CD14-positive monocyte (primary cell): ENCODE results near the gene NRG3. TPM values are rescaled to one million over a fixed set of nuclear protein-coding genes. Genes with fewer than 3 reads are reported as not detected.

Experiments
- DNase-seq, 3 donors: peaks; one replicate each; pipeline ENCODE4 v3.0.0-alpha.2; 2011 to 2022
- H2AFZ ChIP-seq: 2 replicates; pipeline ENCODE4 v1.6.0; 2012; ENCODE audit warnings: mild to moderate bottlenecking, low read depth, low read length, inconsistent platforms; ENCODE audit not compliant: insufficient read depth, poor library complexity, severe bottlenecking
- H3K27ac ChIP-seq, 2 donors: 1 replicate in 1 of 2; 2 replicates in 1 of 2; pipeline ENCODE4 v1.5.1; 2012 to 2013; ENCODE audit warnings: low read length in 2 of 2, control low read depth in 1 of 2, inconsistent platforms in 1 of 2, low read depth in 1 of 2, mild to moderate bottlenecking in 1 of 2
- H3K27me3 ChIP-seq, 2 donors: one replicate each; pipeline versions ENCODE4 v1.6.0 to v1.6.1; 2011 to 2013; ENCODE audit warnings: low read length in 2 of 2; ENCODE audit not compliant: control insufficient read depth in 2 of 2, insufficient read depth in 2 of 2
- H3K36me3 ChIP-seq, 2 donors: replicated peaks in 1 of 2; 1 replicate in 1 of 2; 2 replicates in 1 of 2; pipeline versions ENCODE4 v1.5.1 to v1.6.1; 2012 to 2013; ENCODE audit warnings: low read length in 2 of 2, control low read depth in 1 of 2, inconsistent platforms in 1 of 2, mild to moderate bottlenecking in 1 of 2; ENCODE audit not compliant: insufficient read depth in 2 of 2, control insufficient read depth in 1 of 2
- H3K4me1 ChIP-seq, 2 donors: 1 replicate in 1 of 2; 2 replicates in 1 of 2; pipeline versions ENCODE4 v1.5.1 to v1.6.1; 2012 to 2013; ENCODE audit warnings: low read length in 2 of 2, control low read depth in 1 of 2, inconsistent platforms in 1 of 2, mild to moderate bottlenecking in 1 of 2, moderate library complexity in 1 of 2; ENCODE audit not compliant: insufficient read depth in 2 of 2, control insufficient read depth in 1 of 2
- H3K4me2 ChIP-seq: replicated peaks from 2 replicates; pipeline ENCODE3; 2012; ENCODE audit warnings: low read length, moderate library complexity, mild to moderate bottlenecking; ENCODE audit not compliant: poor library complexity, severe bottlenecking; ENCODE audit errors: extremely low read depth
- H3K4me3 ChIP-seq, 3 experiments: fragments of 200-600 bp in 1 of 3; sonication (generic) in 1 of 3; replicated peaks in 1 of 3; 1 replicate in 2 of 3; 2 replicates in 1 of 3; pipeline ENCODE4 v1.5.1; 2011 to 2013; ENCODE audit warnings: low read length in 3 of 3, mild to moderate bottlenecking in 3 of 3, control low read depth in 2 of 3, low read depth in 2 of 3, inconsistent platforms in 1 of 3, moderate library complexity in 1 of 3
- H3K79me2 ChIP-seq: 2 replicates; pipeline ENCODE4 v1.6.0; 2012; ENCODE audit warnings: mild to moderate bottlenecking, control low read depth, inconsistent platforms, low read length, moderate library complexity; ENCODE audit not compliant: insufficient read depth
- H3K9ac ChIP-seq: 2 replicates; pipeline ENCODE4 v1.6.0; 2017; ENCODE audit warnings: low read length, mild to moderate bottlenecking; ENCODE audit not compliant: insufficient read depth, poor library complexity, severe bottlenecking
- H3K9me3 ChIP-seq, 2 donors: replicated peaks in 1 of 2; 1 replicate in 1 of 2; 2 replicates in 1 of 2; pipeline versions ENCODE4 v1.5.1 to v1.6.1; 2012 to 2013; ENCODE audit warnings: low read length in 2 of 2, control low read depth in 1 of 2; ENCODE audit not compliant: control insufficient read depth in 1 of 2, insufficient read depth in 1 of 2
- H4K20me1 ChIP-seq: 2 replicates; pipeline ENCODE4 v1.6.0; 2012; ENCODE audit warnings: mild to moderate bottlenecking, low read length, control low read depth, moderate library complexity; ENCODE audit not compliant: insufficient read depth
- H3K27ac Mint-ChIP-seq, 7 donors: one replicate each; pipeline ENCODE4 v1.8.0; 2020; ENCODE audit warnings: mild to moderate bottlenecking in 7 of 7, mixed read lengths in 7 of 7, moderate library complexity in 6 of 7, inconsistent platforms in 2 of 7
- H3K27me3 Mint-ChIP-seq, 3 donors: one replicate each; pipeline ENCODE4 v1.8.0; 2021 to 2022; ENCODE audit warnings: low read depth in 3 of 3, mild to moderate bottlenecking in 3 of 3, mixed read lengths in 3 of 3, moderate library complexity in 3 of 3, inconsistent platforms in 1 of 3
- H3K36me3 Mint-ChIP-seq, 2 donors: one replicate each; pipeline ENCODE4 v1.8.0; 2020; ENCODE audit warnings: mixed read lengths in 2 of 2, inconsistent platforms in 1 of 2, mild to moderate bottlenecking in 1 of 2
- H3K4me1 Mint-ChIP-seq: one replicate; pipeline ENCODE4 v1.8.0; 2020; ENCODE audit warnings: mild to moderate bottlenecking, mixed read lengths
- H3K4me3 Mint-ChIP-seq, 2 donors: one replicate each; pipeline ENCODE4 v1.8.0; 2020; ENCODE audit warnings: mild to moderate bottlenecking in 2 of 2, mixed read lengths in 2 of 2, moderate library complexity in 1 of 2
- H3K9me3 Mint-ChIP-seq, 7 donors: one replicate each; pipeline ENCODE4 v1.8.0; 2020 to 2022; ENCODE audit warnings: mixed read lengths in 7 of 7, mild to moderate bottlenecking in 6 of 7, moderate library complexity in 6 of 7, inconsistent platforms in 2 of 7
- CTCF ChIP-seq: fragments of 200-600 bp; IDR thresholded peaks from one replicate; pipeline ENCODE4 v1.8.0; 2022; ENCODE audit warnings: antibody characterized with exemption, mild to moderate bottlenecking
- whole genome bisulfite sequencing: methylation state at CpG from one replicate; pipeline ENCODE4 v1.1.5; 2013; ENCODE audit warnings: missing lambda C conversion rate; ENCODE audit not compliant: insufficient coverage; 5-methylcytosine and 5-hydroxymethylcytosine counted together
- intact Hi-C, 2 donors: fragments of 100-400 bp; cut with micrococcal nuclease; formaldehyde crosslinking; loops; one replicate each; pipeline versions ENCODE4 v1.15.0 to v1.15.1; 2023
- polyA plus RNA-seq, 3 donors: library from polyadenylated mRNA; depleted of rRNA in 1 of 3; unstranded in 2 of 3; stranded (reverse) in 1 of 3; fragments of 300-500 nt in 2 of 3; fragments of >200 nt in 1 of 3; fragmentation: Illumina TruSeq in 2 of 3; gene quantifications; 1 replicate in 2 of 3; 2 replicates in 1 of 3; pipeline ENCODE4 v1.2.3, GENCODE V29; 2012 to 2021

The NRG3 gene
- polyA plus RNA-seq, 3 donors = not detected

GRCh38 chr10:82068501-82068900, 193.5 kb downstream of the NRG3 start:
- no peak overlapping the region for H2AFZ ChIP-seq
- WGBS = 100% methylated on average over 1 of the region's 2 CpGs
- no peak overlapping the region for H3K27ac ChIP-seq
- Mint-ChIP-seq H3K4me1 (no peaks in the 10 kb centered on the region), H3K27me3 (no peaks in the 10 kb centered on the region), H3K36me3 (no peaks in the 10 kb centered on the region), H3K4me3 (no peak overlapping the region), H3K27ac (no peak overlapping the region), H3K9me3 (peaks cover 0 to 2% (median 0%) of the 10 kb centered on the region in 7 donors)
- TF ChIP-seq CTCF = no peak
- no peak for DNase-seq
- no peaks in the 10 kb centered on the region for H3K79me2 ChIP-seq
- no peak overlapping the region for H3K9ac ChIP-seq
- H3K4me1 ChIP-seq = no peaks in the 10 kb centered on the region
- H3K36me3 ChIP-seq = no peaks in the 10 kb centered on the region
- no peaks in the 10 kb centered on the region for H3K9me3 ChIP-seq
- no peaks in the 10 kb centered on the region for H3K27me3 ChIP-seq
- H3K4me3 ChIP-seq = no peak overlapping the region
- no peak overlapping the region for H3K4me2 ChIP-seq
- H4K20me1 ChIP-seq = no peaks in the 10 kb centered on the region
- intact Hi-C loops = no loop called here

DNA sequence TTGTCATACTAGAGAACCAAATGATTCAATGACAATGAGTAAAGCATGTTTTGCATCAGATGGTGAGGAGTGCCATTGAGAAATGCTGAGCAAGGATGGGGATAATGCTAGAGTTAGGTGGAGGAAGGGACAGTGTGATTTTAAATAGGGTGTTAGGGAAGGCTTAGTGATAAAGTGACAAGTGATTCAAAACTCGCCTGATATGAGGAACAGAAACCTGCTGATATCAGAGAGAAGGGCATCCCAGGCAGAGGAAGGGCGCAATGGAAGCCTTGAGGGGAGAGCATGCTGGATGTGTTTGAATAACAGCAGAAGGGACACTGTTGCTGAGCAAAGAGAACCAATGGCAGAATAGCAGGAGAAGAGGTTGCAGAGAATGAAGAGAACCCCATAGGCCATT, 196.2 kb downstream of the NRG3 start:
- H3K4me2 ChIP-seq = no peak overlapping the region
- no peak overlapping the region for H2AFZ ChIP-seq
- no peaks in the 10 kb centered on the region for H3K4me1 ChIP-seq
- no peak overlapping the region for H3K9ac ChIP-seq
- TF ChIP-seq CTCF = no peak
- no peaks in the 10 kb centered on the region for H3K36me3 ChIP-seq
- no peak for DNase-seq
- no peaks in the 10 kb centered on the region for H3K9me3 ChIP-seq
- H3K27ac ChIP-seq = no peak overlapping the region
- intact Hi-C loops = no loop called here
- Mint-ChIP-seq H3K4me3 (no peak overlapping the region), H3K4me1 (no peaks in the 10 kb centered on the region), H3K36me3 (no peaks in the 10 kb centered on the region), H3K27me3 (peaks cover 0 to 1% (median 0%) of the 10 kb centered on the region in 3 donors), H3K27ac (no peak overlapping the region), H3K9me3 (peaks cover 0 to 6% (median 2%) of the 10 kb centered on the region in 7 donors)
- H3K4me3 ChIP-seq = no peak overlapping the region
- 60% methylated on average over 2 of the region's 2 CpGs for WGBS
- H3K79me2 ChIP-seq = no peaks in the 10 kb centered on the region
- H3K27me3 ChIP-seq = no peaks in the 10 kb centered on the region
- H4K20me1 ChIP-seq = no peaks in the 10 kb centered on the region
